Type B pancreatic cell (in vitro differentiated cells): ENCODE data around the gene B4GALT2. TPM values are rescaled to one million over a fixed set of nuclear protein-coding genes. Genes with fewer than 3 reads are reported as not detected.

ENCODE experiments used
- DNase-seq: peaks from one replicate; pipeline ENCODE4 v3.0.0; 2021; ENCODE audit warnings: mixed read lengths; ENCODE audit not compliant: unreplicated experiment; ENCODE audit errors: extremely low spot score
- H3K27ac Mint-ChIP-seq: 2 replicates; pipeline ENCODE4 v1.8.0; 2021; ENCODE audit warnings: mild to moderate bottlenecking, mixed read lengths
- H3K27me3 Mint-ChIP-seq: 2 replicates; pipeline ENCODE4 v1.8.0; 2021; ENCODE audit warnings: mixed read lengths
- H3K36me3 Mint-ChIP-seq: 2 replicates; pipeline ENCODE4 v1.8.0; 2021; ENCODE audit warnings: mixed read lengths
- H3K4me1 Mint-ChIP-seq: one replicate; pipeline ENCODE4 v1.8.0; 2021; ENCODE audit warnings: mixed read lengths; ENCODE audit not compliant: unreplicated experiment
- H3K4me3 Mint-ChIP-seq: 2 replicates; pipeline ENCODE4 v1.8.0; 2021; ENCODE audit warnings: mild to moderate bottlenecking, mixed read lengths
- H3K9me3 Mint-ChIP-seq: 2 replicates; pipeline ENCODE4 v1.8.0; 2021; ENCODE audit warnings: mixed read lengths
- total RNA-seq: library from RNA; stranded (reverse); gene quantifications from 2 replicates; pipeline ENCODE4 v1.2.1, GENCODE V29; 2021; ENCODE audit warnings: low replicate concordance
- TF ChIP-seq, protein P1 (sequence below): fragments of 200-600 bp; sonication (generic); conservative IDR thresholded peaks from 2 replicates; pipeline ENCODE4 v1.5.0; 2021; ENCODE audit warnings: antibody characterized with exemption, mild to moderate bottlenecking

B4GALT2 gene
- total RNA-seq, 1 donor from 2014 or later = 54.8 TPM

- no peaks in the 10 kb centered on the region for H3K9me3 Mint-ChIP-seq
- H3K4me3 Mint-ChIP-seq = peak overlapping the region; percentile 52
- DNase-seq = no peak
- H3K36me3 Mint-ChIP-seq = no peaks in the 10 kb centered on the region
- H3K27ac Mint-ChIP-seq = peak overlapping the region; percentile 46
- peaks cover 5% of the 10 kb centered on the region for H3K4me1 Mint-ChIP-seq
- H3K27me3 Mint-ChIP-seq = no peaks in the 10 kb centered on the region
- TF ChIP-seq, protein P1, sequence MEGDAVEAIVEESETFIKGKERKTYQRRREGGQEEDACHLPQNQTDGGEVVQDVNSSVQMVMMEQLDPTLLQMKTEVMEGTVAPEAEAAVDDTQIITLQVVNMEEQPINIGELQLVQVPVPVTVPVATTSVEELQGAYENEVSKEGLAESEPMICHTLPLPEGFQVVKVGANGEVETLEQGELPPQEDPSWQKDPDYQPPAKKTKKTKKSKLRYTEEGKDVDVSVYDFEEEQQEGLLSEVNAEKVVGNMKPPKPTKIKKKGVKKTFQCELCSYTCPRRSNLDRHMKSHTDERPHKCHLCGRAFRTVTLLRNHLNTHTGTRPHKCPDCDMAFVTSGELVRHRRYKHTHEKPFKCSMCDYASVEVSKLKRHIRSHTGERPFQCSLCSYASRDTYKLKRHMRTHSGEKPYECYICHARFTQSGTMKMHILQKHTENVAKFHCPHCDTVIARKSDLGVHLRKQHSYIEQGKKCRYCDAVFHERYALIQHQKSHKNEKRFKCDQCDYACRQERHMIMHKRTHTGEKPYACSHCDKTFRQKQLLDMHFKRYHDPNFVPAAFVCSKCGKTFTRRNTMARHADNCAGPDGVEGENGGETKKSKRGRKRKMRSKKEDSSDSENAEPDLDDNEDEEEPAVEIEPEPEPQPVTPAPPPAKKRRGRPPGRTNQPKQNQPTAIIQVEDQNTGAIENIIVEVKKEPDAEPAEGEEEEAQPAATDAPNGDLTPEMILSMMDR = no peak
Observed at GRCh38 chr1:43995984-43996732, 17.1 kb downstream of the B4GALT2 start.

- DNase-seq = peak; percentile 66
- Mint-ChIP-seq H3K27me3 (no peaks in the 10 kb centered on the region), H3K4me3 (no peak overlapping the region), H3K36me3 (no peaks in the 10 kb centered on the region), H3K27ac (peak overlapping the region; percentile 46), H3K9me3 (no peaks in the 10 kb centered on the region), H3K4me1 (peaks cover 5% of the 10 kb centered on the region)
- TF ChIP-seq, protein P1 = no peak
Observed at GRCh38 chr1:43996733-43997115, 17.7 kb downstream of the B4GALT2 start.

GRCh38 chr1:43997295-43997999 lies 18.4 kb downstream of the B4GALT2 start:
- no peak overlapping the region for H3K27ac Mint-ChIP-seq
- H3K4me3 Mint-ChIP-seq = no peak overlapping the region
- H3K9me3 Mint-ChIP-seq = no peaks in the 10 kb centered on the region
- DNase-seq = no peak
- H3K4me1 Mint-ChIP-seq = peaks cover 5% of the 10 kb centered on the region
- H3K27me3 Mint-ChIP-seq = no peaks in the 10 kb centered on the region
- TF ChIP-seq, protein P1 = no peak
- no peaks in the 10 kb centered on the region for H3K36me3 Mint-ChIP-seq

- no peak for DNase-seq
- H3K9me3 Mint-ChIP-seq = no peaks in the 10 kb centered on the region
- no peak overlapping the region for H3K27ac Mint-ChIP-seq
- no peaks in the 10 kb centered on the region for H3K36me3 Mint-ChIP-seq
- TF ChIP-seq, protein P1 = no peak
- no peaks in the 10 kb centered on the region for H3K27me3 Mint-ChIP-seq
- H3K4me1 Mint-ChIP-seq = peaks cover 5% of the 10 kb centered on the region
- H3K4me3 Mint-ChIP-seq = no peak overlapping the region
Observed at GRCh38 chr1:43998000-43998378, 19.0 kb downstream of the B4GALT2 start.

DNA sequence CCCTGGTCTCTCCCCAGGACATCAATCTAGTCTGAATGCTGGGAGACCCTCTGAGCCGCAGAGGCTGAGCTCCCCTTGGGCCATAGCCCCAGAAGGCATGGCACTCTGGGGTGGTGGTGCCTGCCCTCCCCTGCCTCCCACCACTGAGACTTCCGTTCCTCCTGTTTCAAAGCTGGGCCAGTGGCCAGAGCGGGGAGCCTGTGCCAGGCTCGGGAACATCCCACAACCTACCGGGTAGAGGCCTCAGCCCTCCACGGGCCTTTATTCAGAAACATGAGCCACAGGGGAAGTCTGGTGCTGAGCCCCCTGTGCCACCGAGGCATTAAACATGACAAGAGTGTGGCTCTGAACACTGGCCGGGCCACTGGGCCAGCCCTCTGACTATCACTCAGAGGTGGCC lies 20.4 kb downstream of the B4GALT2 start:
- Mint-ChIP-seq H3K27ac (peak overlapping the region; percentile 41), H3K4me3 (no peak overlapping the region), H3K36me3 (no peaks in the 10 kb centered on the region), H3K9me3 (no peaks in the 10 kb centered on the region), H3K4me1 (peaks cover 5% of the 10 kb centered on the region), H3K27me3 (no peaks in the 10 kb centered on the region)
- DNase-seq = no peak
- TF ChIP-seq, protein P1 = no peak
